NCI-H446 treated with DMSO at 0.1 percent for 48 hours (cell line): ENCODE results near the gene ACD.

Source experiments
- DNase-seq: peaks from one replicate; lab custom pipeline; 2025; lab: John Stamatoyannopoulos, UW

ACD gene

GRCh38 chr16:67647681-67648080 is 12.4 kb downstream of the ACD start:
- no peak for DNase-seq

GRCh38 chr16:67647111-67647651 is 12.9 kb downstream of the ACD start:
- no peak for DNase-seq

GRCh38 chr16:67645397-67646121 is 14.5 kb downstream of the ACD start:
- no peak for DNase-seq

- DNase-seq, result no peak
These were observed 16.0 kb downstream of the ACD start for GRCh38 chr16:67644038-67644437.

- peak; percentile 66 for DNase-seq
These were observed 18.0 kb downstream of the ACD start for GRCh38 chr16:67641779-67642708.

GRCh38 chr16:67637625-67638024 is 22.4 kb downstream of the ACD start:
- no peak for DNase-seq

- no peak for DNase-seq
These were observed 23.3 kb downstream of the ACD start for GRCh38 chr16:67636713-67637112.

GRCh38 chr16:67632415-67633172 is 27.5 kb downstream of the ACD start:
- no peak for DNase-seq

- DNase-seq, result no peak
These were observed 31.8 kb downstream of the ACD start for GRCh38 chr16:67628216-67628615.

- no peak for DNase-seq
These were observed 46.3 kb downstream of the ACD start for GRCh38 chr16:67613808-67614207.

GRCh38 chr16:67608364-67608763 is 51.7 kb downstream of the ACD start:
- no peak for DNase-seq
